Suprapubic skin (tissue), 3 donors: ENCODE data around the gene ADAM29.

Experiments
- EP300 ChIP-seq: sonication (generic); formaldehyde crosslinking; IDR thresholded peaks from one replicate; pipeline ENCODE4 v1.6.1; 2017; ENCODE audit warnings: antibody characterized with exemption
- POLR2A ChIP-seq, 2 donors: fragments of 450-650 bp; IDR thresholded peaks; one replicate each; pipeline ENCODE4 v1.6.1; 2017; ENCODE audit warnings: antibody characterized with exemption in 2 of 2, mild to moderate bottlenecking in 2 of 2, moderate library complexity in 2 of 2
- TF ChIP-seq, protein P1 (sequence below), 2 donors: fragments of 200-600 bp in 1 of 2; fragments of 450-650 bp in 1 of 2; sonication (generic) in 1 of 2; IDR thresholded peaks; one replicate each; pipeline ENCODE4 v1.5.1; 2016 to 2019; ENCODE audit warnings: antibody characterized with exemption in 2 of 2, mild to moderate bottlenecking in 1 of 2, moderate library complexity in 1 of 2

DNA sequence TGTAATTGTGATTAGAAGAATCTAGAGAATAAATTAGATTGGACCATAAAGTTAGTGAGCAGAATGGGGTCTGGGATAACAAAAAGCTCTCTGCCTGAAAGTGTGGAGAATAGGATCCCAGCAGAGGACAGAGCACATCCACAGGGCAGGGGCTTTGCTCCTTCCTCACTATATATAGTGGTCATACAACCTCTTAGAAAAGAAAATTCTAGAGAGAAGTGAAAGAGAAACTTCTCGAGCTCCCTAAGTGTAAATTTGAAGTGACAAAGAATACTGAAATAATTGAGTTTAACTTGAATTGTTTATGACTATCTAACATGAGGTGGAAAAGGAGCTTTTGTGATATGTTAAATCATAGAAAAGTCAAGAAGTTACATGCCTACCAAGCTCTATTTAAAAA is 14.9 kb downstream of the ADAM29 start:
- TF ChIP-seq POLR2A (IDR thresholded peaks at IDR 0.05) (no peak), EP300 (no peak)
- TF ChIP-seq, protein P1, sequence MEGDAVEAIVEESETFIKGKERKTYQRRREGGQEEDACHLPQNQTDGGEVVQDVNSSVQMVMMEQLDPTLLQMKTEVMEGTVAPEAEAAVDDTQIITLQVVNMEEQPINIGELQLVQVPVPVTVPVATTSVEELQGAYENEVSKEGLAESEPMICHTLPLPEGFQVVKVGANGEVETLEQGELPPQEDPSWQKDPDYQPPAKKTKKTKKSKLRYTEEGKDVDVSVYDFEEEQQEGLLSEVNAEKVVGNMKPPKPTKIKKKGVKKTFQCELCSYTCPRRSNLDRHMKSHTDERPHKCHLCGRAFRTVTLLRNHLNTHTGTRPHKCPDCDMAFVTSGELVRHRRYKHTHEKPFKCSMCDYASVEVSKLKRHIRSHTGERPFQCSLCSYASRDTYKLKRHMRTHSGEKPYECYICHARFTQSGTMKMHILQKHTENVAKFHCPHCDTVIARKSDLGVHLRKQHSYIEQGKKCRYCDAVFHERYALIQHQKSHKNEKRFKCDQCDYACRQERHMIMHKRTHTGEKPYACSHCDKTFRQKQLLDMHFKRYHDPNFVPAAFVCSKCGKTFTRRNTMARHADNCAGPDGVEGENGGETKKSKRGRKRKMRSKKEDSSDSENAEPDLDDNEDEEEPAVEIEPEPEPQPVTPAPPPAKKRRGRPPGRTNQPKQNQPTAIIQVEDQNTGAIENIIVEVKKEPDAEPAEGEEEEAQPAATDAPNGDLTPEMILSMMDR (IDR thresholded peaks at IDR 0.05), result no peak
